Adrenal gland (tissue), 5 donors: ENCODE data around the gene NCEH1.

Experiments
- CTCF ChIP-seq, 6 experiments: fragments of 450-650 bp in 4 of 6; fragments of 200-600 bp in 2 of 6; sonication (generic) in 1 of 6; IDR thresholded peaks; 1 replicate in 5 of 6; 2 replicates in 1 of 6; pipeline versions ENCODE4 v1.5.1 to v1.8.0; 2016 to 2021; ENCODE audit warnings: antibody characterized with exemption in 6 of 6, mild to moderate bottlenecking in 2 of 6, moderate library complexity in 1 of 6
- POLR2A ChIP-seq, 2 donors: fragments of 450-650 bp; IDR thresholded peaks; one replicate each; pipeline ENCODE4 v1.6.1; 2017; ENCODE audit warnings: antibody characterized with exemption in 2 of 2, mild to moderate bottlenecking in 2 of 2, moderate library complexity in 1 of 2
- donor health status: DM: no; HTN: no; CAD: no.

GRCh38 chr3:172581757-172582166, 129.1 kb downstream of the NCEH1 start:
- TF ChIP-seq CTCF (IDR thresholded peaks at IDR 0.05) (no peak), POLR2A (IDR thresholded peaks at IDR 0.05) (no peak)
